GM03348 (cell line): ENCODE measurements around the gene CDH4.
"Not testable (repeated sequence)": the region's sequence is repeated elsewhere in the genome, so short reads cannot be mapped to it uniquely, and the experiment has no call there.

ENCODE experiments used
- DNase-seq: peaks from one replicate; pipeline ENCODE4 v3.0.0; 2012; ENCODE audit warnings: low spot score

CDH4 gene

DNA sequence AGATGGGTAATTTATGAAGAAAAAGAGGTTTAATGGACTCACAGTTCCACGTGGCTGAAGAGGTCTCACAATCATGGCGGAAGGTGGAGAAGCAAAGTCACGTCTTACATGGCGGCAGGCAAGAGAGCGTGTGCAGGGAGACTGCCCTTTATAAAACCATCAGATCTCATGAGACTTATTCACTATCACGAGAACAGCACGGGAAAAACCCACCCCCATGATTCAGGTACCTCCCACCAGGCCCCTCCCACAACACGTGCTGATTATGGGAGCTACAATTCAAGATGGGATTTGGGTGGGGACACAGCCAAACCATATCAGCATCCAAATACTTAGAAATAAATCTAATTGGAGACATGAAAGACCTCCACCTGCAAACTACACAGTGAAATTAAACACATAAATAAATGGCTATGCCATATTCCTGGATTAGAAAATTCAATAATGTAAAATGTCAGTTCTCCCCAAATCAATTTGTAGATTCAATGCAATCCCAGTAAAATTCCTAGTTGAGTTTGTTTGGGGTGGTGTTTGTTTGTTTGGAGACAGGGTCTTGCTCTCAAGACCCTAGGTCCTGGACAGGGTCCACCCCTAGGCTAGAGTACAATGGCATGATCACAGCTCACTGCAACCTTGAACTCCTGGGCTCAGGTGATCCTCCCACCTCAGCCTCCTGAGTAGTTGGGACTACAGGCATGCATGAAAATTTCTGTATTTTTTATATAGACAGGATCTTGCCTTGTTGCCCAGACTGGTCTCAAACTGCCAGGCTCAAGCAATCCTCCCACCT, 712.0 kb downstream of the CDH4 start:
- no peak for DNase-seq

DNA sequence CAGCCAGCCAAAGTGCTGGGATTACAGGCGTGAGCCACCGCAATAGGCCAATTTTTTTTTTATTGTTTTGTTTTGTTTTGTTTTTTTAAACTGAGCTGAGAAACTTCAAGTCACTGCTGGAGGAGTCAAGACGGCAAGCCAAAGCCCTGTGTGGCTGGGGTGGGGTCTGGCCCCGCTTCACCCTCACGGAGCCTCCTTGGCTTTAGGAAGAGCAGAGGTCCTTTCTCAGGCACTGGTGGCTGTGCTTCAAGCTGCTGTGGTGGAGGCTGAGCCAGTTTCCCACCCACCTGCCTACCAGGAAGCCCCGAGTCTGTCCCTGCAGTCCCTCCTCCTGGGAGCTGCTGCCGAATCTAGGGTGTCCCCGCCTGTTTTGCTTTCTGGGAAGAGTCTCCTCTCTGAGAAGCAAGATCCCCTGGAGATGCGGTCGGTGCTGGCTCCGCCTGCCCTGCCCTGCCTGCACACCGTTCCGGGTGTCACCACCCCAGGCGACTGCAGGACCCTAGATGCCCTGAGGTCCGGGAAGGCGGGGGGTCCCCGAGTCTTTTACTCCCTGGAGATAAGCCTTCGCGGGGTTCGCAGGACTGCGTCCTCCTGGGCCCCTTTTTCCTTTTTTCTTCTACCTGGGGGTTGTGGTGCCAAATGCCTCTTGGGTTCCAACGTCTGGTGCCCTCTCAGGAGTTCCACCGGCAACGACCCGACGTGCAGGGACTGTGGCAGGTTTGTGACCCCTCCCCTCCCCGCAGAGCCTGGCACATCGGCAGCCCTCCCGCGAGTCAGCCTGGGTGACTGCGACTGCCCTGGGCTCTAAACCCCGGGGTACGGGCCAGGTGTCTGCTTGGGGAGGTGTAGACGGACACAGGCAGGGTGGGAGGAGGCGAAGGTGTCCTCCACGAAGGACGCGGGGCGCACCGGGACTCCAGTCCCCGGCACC, 712.9 kb downstream of the CDH4 start:
- no peak for DNase-seq

DNA sequence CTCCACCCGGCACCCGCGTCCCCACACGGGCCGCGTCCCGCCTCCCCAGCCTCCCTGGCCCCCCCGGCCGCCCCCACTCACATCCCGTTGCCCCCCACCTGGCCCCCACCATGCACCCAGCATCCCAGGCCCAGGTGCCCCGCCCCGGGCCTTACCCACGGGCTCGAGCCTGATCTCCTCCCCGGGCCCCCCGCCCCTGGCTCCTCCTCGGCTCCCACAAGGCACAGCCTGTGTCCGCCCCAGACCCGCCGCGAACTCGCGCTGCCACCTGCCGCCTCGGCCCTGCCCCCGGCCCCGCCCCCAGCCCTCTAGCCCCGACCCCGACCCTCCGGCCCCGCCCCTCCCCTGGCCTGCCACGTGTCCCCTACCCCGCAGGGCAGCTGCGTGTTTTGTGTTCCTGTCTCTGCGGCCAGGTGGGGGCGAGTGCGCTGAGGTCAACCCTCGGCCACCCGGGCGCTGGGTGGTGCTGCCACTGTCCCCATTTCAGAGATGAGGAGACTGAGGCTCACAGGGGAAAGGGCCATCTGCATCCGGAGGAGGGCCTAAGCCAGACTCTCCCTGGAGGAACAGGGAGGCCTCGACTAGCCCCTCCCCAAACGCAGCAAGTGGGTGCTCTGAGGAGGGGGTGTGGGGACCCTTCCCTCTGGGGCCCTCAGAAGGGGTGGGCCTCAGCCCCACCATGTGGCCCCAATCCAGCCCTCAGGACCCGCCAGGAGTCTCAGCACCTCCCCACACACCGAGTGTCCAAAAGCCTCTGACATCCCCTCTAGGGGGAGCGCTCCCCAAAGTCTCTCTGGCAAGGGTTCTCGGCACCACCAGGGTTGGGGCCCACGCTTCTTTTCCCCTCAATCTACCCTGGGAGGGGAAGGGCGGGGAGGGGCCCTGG, 713.8 kb downstream of the CDH4 start:
- DNase-seq = no peak

DNA sequence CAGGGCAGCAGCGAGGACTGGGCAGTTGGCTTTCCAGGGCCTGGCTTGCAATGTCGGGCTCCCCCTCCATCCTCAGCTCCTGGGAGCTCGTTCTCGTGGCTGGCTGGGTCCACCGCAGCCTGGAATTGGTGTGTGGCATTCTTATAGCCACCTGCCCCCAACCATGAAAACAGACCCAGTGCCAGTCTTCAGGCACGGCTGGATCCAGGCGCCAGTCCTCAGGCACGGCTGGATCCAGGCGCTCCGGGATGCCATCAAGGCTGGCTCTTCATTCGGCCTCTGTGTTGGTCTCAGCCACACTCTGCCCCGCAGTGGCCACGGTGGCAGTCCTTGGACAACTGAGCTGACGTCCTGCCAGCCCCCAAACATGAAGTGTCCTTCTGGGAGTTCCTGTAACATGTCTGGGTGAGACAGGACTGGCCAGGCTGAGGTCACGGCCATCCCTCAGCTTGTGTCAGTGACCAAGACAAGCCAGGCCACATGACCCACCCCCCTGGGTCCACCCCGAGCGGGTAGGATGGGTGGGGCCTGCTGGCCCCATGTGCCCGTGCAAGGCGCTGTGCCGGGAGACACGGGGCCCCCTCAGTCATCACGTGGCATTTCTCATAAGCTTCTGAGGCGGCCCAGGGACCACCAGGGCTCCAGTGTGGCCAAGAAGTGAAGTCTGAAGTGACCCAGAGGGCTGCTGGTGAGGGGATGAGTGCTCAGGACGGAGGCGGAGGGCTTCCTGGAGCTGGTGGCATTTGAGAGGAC, 714.6 kb downstream of the CDH4 start:
- no peak for DNase-seq

DNA sequence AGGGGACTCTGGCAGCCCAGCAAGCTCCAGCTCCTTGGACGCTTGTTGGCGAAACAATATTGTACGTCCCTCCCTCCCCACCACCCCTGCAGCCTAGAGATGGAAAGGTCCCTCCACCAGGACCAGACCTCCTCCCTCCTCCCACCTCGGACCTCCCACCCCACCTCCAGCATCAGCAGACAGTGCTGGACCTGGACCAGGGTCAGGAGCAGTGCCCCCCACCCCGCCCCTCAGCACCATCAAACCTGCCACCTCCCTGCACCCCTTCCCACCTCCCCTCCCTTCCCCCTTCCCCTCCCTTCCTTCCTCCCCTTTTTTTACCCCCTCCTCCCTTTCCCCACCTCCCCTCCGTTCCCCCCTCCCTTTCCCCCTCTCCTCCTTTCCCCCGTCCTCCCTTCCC, 715.2 kb downstream of the CDH4 start:
- DNase-seq = no peak

DNA sequence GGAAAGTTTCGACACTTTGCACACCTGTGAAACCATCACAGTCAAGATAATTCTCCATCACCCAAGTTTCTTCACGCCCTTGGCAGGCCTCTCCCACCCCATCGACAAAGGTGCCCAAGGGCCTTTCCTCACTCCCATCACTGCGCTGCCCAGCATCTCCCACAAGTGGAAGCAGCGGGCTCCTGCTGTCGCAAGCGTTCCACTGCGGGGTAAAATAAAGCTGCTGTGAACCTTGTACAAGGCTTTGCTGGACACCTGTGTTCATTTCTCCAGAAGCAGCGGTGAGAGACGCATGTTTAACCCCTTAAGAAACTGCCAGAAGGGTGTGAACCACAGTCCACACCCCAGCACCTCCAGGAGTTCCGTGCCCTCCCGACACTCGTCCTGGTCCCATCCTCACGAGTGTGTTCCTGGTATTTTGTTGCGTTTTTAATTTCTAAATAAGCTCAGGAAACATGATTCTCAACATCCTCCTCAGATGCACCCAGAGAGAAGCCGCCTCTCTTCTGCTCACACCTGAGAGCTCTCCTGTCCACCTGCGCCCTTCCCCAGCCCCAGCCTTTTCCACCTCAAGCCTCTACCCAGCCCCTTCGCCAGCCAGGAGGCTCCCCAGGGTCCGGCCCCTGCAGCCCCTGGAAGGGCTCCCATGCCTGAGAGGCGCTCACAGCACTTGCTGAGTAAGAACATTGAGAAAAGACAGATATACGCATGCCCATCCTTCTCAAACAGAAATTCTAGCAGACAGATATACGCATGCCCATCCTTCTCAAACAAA, 716.2 kb downstream of the CDH4 start:
- DNase-seq = no peak

DNA sequence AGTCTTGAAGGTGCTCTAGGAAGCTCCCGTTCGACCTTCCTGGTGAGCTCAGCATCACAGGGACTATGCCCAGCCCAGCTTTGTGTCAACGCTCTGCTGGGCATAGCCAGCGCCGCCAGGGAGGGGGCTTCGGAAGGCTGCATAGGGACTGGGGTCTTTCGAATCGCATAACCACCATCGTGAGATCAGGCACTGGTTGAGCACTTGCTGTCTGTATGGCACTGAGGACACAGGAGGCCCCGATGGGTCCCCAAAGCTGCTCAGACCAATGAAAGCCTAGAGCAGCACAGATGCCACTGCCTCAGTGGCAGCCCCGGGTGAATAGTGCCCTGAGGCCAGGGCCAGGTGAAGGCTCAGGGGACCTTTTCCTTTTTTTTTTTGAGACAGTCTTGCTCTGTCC, 716.9 kb downstream of the CDH4 start:
- no peak for DNase-seq

DNA sequence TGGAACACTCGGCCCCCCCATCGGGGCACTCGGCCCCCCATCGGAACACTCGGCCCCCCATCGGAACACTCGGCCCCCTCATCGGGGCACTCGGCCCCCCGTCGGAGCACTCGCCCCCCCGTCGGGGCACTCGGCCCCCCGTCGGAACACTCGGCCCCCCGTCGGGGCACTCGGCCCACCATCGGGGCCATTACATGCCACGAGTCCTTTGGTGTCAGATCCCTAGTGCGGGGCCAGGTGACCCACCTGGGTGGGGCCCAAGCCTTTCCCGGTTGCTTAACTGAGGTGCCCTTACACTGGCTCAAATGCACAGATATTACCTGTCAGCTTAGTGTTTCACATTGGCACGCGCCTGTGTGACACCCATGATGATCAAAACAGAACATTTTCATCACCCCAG, 717.7 kb downstream of the CDH4 start:
- no peak for DNase-seq

DNA sequence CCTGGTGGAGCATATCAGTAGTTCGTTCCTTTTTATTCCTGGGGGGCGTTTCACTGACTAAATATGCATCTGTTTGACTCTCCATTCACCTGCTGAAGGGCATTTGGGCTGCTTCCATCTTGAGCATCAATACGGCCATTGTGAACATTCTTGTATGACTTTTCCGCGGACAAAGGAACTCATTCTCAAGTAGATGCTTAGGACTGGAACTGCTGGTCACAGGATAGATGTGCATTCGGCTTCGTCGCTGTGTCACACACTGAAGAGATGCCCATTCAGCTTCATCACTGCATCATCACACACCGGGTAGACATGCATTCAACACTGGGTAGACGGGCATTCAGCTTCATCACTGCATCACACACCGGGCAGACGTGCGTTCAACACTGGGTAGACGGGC, 718.3 kb downstream of the CDH4 start:
- DNase-seq = no peak

DNA sequence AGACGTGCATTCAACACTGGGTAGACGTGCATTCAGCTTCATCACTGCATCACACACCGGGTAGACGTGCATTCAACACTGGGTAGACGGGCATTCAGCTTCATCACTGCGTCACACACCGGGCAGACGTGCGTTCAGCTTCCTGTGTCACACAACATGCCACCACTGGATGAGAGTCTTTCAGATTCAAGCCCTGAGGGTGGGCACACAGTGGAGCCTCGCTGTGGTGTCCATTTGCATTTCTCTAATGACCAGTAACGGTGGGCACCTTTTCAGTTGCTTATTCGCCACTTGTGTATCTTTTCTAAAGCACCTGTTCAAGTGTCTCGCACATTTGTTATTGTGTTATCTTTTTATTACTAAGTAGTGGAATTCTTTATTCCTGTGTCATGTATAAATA, 719.5 kb downstream of the CDH4 start:
- not testable (repeated sequence) for DNase-seq

DNA sequence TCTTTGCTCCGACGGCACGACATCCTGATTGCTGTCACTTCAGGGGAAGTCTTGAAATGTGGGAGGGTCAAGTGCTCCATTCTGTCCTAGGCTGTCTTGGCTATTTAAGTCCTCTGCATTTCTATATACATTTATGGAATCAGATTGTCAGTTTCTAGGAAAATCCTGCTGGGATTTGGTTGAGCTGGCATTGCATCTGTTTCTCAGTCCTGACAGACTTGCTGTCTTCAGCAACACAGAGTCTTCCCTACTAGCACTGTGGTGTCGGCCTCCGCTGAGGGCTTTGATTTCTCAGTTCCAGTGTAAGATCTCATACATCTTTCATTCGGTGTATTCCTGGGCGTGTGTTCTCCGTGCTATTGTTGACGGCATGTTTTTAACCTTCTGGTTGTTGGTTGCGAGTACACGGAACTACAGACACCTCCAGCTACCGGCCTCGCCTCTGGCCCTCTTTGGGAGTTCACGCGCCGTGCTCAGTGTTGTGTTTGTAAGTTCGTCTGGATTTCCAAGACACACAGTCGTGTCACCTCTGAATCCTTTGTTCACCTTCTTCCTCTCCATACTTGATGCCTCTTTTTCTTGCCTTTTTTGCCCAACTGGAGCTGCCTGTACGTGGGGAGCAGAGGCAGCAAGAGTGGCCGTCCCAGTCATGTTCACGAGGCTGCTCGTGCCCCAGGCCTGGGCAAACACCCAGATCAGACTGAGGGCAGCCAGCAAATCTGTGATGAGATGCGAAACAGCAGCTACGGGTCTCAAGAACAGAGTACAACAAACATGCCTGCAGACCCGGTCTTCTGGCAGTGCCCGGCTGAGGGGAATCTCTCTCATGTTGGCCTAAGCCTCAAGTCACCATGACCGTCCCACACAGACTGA, 720.8 kb downstream of the CDH4 start:
- no peak for DNase-seq

DNA sequence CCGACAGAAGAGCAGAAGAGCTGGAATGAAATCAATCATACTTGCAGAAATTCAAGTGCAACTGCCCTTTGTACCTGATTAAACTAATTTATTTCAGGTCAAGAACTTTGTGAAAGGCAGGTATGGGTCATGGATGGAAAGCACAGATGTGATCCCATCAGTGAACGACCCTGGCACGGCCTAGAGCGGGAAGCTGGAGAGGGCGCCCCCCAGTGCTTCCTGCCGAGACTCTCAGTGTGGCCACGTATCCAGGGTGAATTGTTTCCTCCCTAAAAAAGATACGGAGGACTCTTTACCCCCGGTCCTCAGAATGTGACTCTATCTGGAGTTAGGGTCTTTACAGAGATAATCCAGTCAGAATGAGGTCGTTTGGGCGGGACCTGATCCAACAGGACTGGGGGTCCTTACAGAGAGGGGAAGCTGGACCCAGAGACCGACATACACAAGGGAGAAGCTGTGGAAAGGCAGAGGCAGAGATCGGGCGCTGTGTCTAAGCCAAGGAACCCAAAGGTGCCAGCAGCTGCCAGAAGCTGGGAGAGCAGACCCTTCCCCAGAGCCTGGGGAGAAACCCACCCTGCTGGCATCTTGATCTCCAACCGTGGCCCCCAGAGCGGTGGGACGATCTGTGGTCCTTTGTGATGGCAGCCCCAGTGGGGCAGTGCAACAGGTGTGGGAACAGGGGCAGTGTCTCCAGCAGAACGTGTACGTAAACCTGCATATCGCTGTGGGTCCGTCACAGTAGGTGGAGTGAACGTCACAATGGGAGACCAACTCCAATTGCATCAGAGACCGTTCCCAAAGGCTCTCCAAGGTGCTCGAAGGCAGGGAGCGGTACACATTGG, 721.7 kb downstream of the CDH4 start:
- no peak for DNase-seq

DNA sequence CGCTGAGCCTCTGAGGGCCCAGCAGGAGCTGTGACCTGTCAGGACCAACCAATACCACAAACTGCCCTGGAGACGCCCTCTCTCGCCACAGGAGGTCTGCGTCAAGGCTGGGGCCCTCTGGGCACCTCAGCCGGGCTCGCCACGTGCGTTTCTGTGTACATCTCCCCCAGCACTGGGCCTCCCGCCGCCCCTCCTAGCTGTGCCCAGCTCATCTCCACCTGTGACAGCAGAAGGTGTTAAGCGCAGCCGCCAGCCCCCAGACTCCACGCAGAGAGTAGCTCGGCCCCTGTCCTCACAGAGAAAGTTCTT, 722.2 kb downstream of the CDH4 start:
- DNase-seq = no peak

DNA sequence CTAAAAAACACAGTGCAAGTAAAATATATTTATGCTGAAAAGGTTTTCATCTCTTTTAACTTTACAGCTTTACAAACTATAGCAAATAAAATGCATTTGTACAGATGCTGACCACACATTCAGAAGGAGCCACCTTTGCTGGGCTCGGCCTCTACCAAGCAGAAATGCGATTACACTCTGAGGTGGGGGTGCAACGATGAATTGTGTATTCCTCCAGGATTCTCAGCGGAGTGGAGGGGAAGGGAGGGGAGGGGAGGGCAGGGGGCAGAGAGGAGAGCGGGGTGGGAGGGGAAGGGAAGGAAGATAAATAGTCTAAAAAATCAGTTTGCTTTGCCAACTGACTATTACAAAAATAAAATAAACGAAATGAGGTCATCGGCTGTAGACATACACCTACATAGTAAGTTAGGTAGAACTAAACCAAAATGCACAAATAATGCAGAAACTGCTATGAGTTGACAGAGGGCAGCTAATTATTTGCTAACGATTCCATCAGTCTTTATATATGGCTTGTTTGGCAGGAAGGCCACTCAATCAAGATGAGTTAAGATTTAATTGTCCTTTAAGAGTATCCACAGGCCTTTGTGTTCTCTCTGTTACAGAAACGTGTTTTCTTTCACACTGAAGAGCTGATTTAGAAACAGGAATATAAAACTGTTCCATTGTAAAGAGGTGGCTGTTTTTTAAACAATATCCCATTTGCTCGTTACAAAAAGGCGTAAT, 723.5 kb downstream of the CDH4 start:
- no peak for DNase-seq

DNA sequence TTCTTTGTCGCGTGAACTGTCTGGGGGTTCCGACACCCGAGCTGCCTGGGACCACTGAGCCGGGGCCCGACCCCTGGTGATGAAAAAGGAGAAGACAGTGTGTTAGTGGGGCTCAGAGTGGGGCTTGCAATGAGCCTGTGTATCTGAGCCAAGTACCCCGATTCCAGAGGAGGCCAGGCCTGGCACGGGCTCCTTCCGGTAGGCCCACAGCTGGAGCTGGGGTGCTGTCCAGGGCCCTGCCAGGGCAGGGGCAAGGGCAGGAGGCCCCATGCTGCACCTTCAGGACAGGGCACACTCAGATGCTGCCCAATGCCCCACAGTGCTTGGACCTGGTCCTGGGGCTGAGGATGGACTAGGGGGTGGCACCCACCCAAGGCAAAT, 724.2 kb downstream of the CDH4 start:
- no peak for DNase-seq

DNA sequence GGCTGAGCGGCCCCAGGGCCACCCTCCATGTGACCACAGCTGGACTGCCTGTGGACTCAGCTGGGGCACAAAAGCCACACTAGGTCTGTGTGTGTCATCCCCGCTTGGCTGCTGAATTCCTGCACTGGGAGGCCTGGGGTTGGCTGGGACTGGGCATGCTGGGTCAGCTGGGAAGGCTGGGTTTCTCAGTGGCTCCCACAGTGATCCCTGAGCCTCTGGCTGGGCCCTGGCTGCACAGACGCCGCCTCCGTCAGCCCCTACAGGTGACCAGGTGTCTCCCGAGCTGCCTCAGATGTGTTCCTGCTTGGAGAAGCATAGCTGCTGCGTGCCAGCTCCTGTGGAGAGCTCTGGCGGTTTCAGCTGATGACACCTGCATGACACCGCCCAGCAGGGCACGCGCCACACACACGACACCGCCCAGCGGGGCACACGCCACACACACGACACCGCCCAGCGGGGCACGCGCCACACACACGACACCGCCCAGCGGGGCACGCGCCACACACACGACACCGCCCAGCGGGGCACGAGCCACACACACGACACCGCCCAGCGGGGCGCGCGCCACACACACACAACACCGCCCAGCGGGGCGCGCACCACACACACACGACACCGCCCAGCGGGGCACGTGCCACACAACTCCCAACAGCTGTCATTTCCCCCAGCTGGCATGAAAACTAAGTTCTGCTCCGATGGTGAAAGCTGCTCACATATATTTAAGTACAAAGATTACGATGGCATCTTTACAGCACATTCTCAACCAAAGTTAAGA, 724.8 kb downstream of the CDH4 start:
- no peak for DNase-seq

DNA sequence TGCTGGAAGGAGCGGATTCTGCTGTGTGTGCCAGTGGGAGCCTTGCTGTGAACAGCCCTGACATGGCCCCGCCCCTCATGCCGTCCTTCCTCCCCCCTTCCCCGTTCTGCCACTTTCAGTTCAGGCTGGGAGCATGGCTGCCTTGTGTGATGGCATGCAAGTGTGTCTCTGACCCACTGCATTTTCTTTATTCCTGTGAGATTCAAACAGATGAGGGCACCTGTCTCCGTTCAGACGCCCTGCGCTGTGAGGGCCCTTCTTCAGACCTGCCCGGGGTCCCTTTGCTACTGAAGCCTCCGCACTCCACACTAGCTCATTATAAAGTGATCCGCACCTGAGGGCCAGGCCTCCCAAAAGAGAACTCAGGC, 725.3 kb downstream of the CDH4 start:
- no peak for DNase-seq

DNA sequence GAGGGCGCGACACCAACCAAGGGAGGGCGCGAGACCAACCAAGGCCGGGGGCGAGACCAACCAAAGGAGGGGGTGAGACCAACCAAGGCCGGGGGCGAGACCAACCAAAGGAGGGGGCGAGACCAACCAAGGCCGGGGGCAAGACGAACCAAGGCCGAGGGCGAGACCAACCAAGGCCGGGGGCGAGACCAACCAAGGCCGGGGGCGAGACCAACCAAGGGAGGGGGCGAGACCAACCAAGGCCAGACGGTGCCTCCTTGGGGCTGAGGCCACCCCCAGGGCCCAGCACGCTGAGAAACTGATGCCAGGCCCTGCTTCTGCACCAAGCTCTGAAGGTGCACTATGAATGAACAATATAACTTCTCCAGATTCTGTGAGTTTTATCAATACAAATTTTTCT, 726.4 kb downstream of the CDH4 start:
- no peak for DNase-seq
